ENCODE measurements around the gene MTMR11.
"Not testable (repeated sequence)": the region's sequence is repeated elsewhere in the genome, so short reads cannot be mapped to it uniquely, and the experiment has no call there.

Gene MTMR11

DNA sequence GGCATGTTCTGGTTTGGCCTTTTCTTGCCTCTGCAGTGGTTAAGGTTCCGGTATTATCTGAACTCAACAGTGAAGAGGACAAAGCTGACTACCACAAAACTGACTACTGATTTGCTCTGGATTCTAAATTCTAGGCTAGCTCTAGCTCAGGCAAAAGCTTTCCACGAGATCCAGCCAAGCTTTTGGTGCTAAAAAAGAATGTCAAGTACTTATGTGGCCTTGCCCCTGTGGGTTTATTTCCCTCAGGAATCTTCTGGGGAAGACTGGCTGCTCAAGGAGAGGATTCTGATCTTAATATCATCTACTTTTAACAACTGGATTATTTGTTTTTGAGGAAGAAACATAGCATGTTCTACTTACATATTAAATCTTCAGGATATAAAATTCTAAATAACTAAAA is 26.1 kb upstream of the MTMR11 start:
- ChIA-PET CTCF (interaction anchor here (0.6 to 1.4 kb wide), 9 partner anchors 20 to 215 kb away, joined by 3 to 7 read pairs (median 4); no protein-coding TSS in a partner anchor), POLR2A (interaction anchor here (1.4 kb wide), 1 partner anchor 76 kb away, joined by 7 read pairs; a partner anchor contains a TSS)
- TF ChIP-seq SP1 (IDR thresholded peaks at IDR 0.05) (no peak), ELF4 (IDR thresholded peaks at IDR 0.05) (no peak), FOXA1 (IDR thresholded peaks at IDR 0.05) (no peak), CTBP1 (IDR thresholded peaks at IDR 0.05; ENCODE audit: borderline replicate concordance) (no peak), L3MBTL2 (conservative IDR thresholded peaks at IDR 0.05) (no peak), SUZ12 (IDR thresholded peaks at IDR 0.05) (no peak), HDGF (IDR thresholded peaks at IDR 0.05; ENCODE audit: borderline replicate concordance) (no peak), FOXK2 (IDR thresholded peaks at IDR 0.05) (no peak), BHLHE40 (IDR thresholded peaks at IDR 0.05; ENCODE audit: borderline replicate concordance) (no peak), LEF1 (IDR thresholded peaks at IDR 0.05; ENCODE audit: borderline replicate concordance) (no peak), ZNF384 (IDR thresholded peaks at IDR 0.05) (no peak), NFRKB (IDR thresholded peaks at IDR 0.05) (no peak), TARDBP (IDR thresholded peaks at IDR 0.05) (no peak)
- TF ChIP-seq, protein P1, sequence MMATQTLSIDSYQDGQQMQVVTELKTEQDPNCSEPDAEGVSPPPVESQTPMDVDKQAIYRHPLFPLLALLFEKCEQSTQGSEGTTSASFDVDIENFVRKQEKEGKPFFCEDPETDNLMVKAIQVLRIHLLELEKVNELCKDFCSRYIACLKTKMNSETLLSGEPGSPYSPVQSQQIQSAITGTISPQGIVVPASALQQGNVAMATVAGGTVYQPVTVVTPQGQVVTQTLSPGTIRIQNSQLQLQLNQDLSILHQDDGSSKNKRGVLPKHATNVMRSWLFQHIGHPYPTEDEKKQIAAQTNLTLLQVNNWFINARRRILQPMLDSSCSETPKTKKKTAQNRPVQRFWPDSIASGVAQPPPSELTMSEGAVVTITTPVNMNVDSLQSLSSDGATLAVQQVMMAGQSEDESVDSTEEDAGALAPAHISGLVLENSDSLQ (IDR thresholded peaks at IDR 0.05) = no peak

DNA sequence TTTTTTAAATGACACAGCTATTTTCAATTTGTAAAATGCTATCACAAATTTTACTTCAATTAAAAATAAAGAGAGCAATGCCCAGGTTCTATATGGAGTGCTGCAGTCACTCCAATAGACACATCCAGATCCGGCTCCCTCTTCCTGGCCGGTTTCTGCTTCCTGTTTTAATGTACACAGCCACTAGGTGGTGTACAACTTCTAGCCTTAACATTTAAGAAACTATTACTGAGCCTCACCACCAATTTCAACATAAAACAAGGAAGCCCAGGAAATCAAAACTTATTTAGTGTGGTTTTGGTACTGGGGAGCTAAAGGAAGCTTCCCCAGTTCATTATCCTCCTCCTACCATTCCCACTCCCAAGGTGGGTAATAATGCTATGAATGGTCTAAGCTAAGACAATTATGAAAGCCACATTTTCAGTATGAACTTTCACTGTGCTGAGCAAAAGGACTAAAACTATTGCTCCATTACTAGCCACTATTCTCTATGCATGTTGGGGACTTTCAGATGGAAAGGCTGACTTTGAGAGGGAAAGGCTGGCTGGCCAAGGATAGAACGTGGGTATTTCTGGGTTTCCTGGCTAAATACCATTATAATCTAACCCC is 25.5 kb upstream of the MTMR11 start:
- no peak for TF ChIP-seq ZNF384 (IDR thresholded peaks at IDR 0.05)
- no peak for TF ChIP-seq ARNT (IDR thresholded peaks at IDR 0.05)
- TF ChIP-seq SP1 (IDR thresholded peaks at IDR 0.05) = no peak
- no peak for TF ChIP-seq NFRKB (IDR thresholded peaks at IDR 0.05)
- no peak for TF ChIP-seq CTBP1 (IDR thresholded peaks at IDR 0.05; ENCODE audit: borderline replicate concordance)
- TF ChIP-seq BHLHE40 (IDR thresholded peaks at IDR 0.05; ENCODE audit: borderline replicate concordance) = no peak
- TF ChIP-seq SUZ12 (IDR thresholded peaks at IDR 0.05) = no peak
- no peak for TF ChIP-seq HDGF (IDR thresholded peaks at IDR 0.05; ENCODE audit: borderline replicate concordance)
- CTCF ChIA-PET = interaction anchor here (0.6 to 1.4 kb wide), 9 partner anchors 20 to 216 kb away, joined by 3 to 7 read pairs (median 4); no protein-coding TSS in a partner anchor
- POLR2A ChIA-PET = interaction anchor here (1.4 kb wide), 1 partner anchor 75 kb away, joined by 7 read pairs; a partner anchor contains a TSS
- DNase-seq (ENCODE audit: extremely low spot score) = peak; percentile 71

More for the DNA sequence above, 26.1 kb upstream of the MTMR11 start:
- DNase-seq (ENCODE audit: extremely low spot score) = no peak

DNA sequence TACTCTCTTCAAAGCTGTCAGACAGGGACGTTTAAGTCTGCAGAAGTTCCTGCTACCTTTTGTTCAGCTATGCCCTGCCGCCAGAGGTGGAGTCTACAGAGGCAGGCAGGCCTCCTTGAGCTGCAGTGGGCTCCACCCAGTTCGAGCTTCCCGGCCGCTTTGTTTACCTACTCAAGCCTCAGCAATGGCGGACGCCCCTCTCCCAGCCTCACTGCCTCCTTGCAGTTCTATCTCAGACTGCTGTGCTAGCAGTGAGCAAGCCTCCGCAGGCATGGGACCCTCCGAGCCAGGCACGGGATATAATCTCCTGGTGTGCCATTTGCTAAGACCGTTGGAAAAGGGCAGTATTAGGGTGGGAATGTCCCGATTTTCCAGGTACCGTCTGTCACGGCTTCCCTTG is 20.9 kb upstream of the MTMR11 start:
- POLR2A ChIA-PET, CTCF ChIA-PET: not testable (repeated sequence)

DNA sequence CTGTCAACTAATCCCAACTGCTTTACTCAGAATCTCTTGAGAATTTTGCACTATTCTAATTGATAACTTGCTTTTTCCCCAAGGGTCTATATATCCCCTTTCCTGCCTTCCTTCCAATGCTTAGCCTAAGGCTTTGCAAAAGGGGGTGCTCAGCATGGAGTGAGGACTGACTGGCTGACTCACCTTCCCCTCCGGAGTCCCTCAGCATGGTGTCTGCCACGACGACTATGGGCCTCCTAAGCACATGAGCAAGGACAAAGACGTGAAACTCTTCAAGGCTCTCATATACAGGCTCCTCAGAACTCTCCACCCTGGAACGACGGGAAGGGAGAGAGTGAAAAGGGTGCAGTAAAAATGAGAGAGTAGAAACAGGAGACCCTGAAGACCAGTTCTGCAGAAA is 13.2 kb upstream of the MTMR11 start:
- DNase-seq (ENCODE audit: extremely low spot score) = no peak
- TF ChIP-seq NFRKB (IDR thresholded peaks at IDR 0.05) (no peak), SUZ12 (IDR thresholded peaks at IDR 0.05) (no peak), FOXA1 (IDR thresholded peaks at IDR 0.05) (no peak), TARDBP (IDR thresholded peaks at IDR 0.05) (no peak), LEF1 (IDR thresholded peaks at IDR 0.05; ENCODE audit: borderline replicate concordance) (no peak)
- TF ChIP-seq, protein P1 (IDR thresholded peaks at IDR 0.05) = no peak
- POLR2A ChIA-PET = interaction anchor here (0.6 to 1.0 kb wide), 2 partner anchors 61 to 64 kb away, joined by 3 to 4 read pairs; partner anchors contain the start of gene OTUD7B
- CTCF ChIA-PET = no interaction called here

More for the DNA sequence above, 20.9 kb upstream of the MTMR11 start:
- not testable (repeated sequence) for DNase-seq (ENCODE audit: extremely low spot score)

DNA sequence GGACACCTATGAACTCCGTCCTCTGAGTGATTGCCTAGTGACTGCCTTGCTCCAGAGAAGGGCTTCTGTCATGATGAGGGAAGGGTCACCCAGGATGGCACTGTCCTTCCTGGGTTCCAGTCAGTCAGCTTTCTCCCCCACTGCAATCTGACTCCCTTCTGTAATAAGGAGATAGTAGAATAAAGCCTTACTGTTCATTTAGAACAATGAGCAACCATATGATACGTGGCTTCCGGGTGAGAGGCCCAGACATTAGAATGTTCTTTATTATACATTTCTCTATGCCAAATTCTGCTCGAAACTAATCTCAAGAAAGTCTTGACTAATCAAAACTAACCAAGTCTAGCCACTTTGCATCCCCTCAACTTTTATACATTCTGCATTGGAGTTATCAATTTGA is 8.5 kb upstream of the MTMR11 start:
- DNase-seq (ENCODE audit: extremely low spot score) = no peak
- ChIA-PET CTCF (no interaction called here), POLR2A (interaction anchor here (2.9 kb wide), 1 partner anchor 58 kb away, joined by 18 read pairs; a partner anchor contains a TSS)
- TF ChIP-seq ARNT (IDR thresholded peaks at IDR 0.05) (no peak), BHLHE40 (IDR thresholded peaks at IDR 0.05; ENCODE audit: borderline replicate concordance) (no peak), FOXA1 (IDR thresholded peaks at IDR 0.05) (no peak), HDGF (IDR thresholded peaks at IDR 0.05; ENCODE audit: borderline replicate concordance) (no peak), FOXK2 (IDR thresholded peaks at IDR 0.05) (no peak), CTBP1 (IDR thresholded peaks at IDR 0.05; ENCODE audit: borderline replicate concordance) (no peak), L3MBTL2 (conservative IDR thresholded peaks at IDR 0.05) (no peak), TARDBP (IDR thresholded peaks at IDR 0.05) (no peak), LEF1 (IDR thresholded peaks at IDR 0.05; ENCODE audit: borderline replicate concordance) (no peak), ZNF384 (IDR thresholded peaks at IDR 0.05) (no peak), NFRKB (IDR thresholded peaks at IDR 0.05) (no peak)
- TF ChIP-seq, protein P1 (IDR thresholded peaks at IDR 0.05) = no peak

DNA sequence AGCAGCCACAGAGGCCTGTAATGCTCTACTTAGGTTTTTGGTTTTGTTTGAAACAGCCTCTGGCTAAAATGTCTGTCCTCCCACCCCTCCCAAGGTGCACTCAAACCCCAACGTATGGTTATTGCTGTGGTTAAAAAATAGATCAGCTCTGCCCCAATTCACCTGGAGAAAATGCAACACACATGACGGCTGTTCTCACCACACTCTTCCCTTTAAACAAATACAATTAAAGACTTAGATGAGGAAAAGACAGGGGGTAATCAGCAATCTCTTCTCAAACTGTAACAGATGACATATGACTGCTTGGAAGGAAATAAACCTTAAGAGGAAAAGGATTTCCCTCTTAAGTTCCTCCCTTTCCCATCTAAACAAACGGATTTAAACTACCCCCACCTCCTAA is 6.2 kb upstream of the MTMR11 start:
- TF ChIP-seq ELF4 (IDR thresholded peaks at IDR 0.05) = no peak
- no peak for TF ChIP-seq FOXK2 (IDR thresholded peaks at IDR 0.05)
- TF ChIP-seq BHLHE40 (IDR thresholded peaks at IDR 0.05; ENCODE audit: borderline replicate concordance) = no peak
- no peak for TF ChIP-seq HDGF (IDR thresholded peaks at IDR 0.05; ENCODE audit: borderline replicate concordance)
- no peak for TF ChIP-seq NFRKB (IDR thresholded peaks at IDR 0.05)
- TF ChIP-seq SUZ12 (IDR thresholded peaks at IDR 0.05) = no peak
- TF ChIP-seq SP1 (IDR thresholded peaks at IDR 0.05) = no peak
- no peak for TF ChIP-seq L3MBTL2 (conservative IDR thresholded peaks at IDR 0.05)
- TF ChIP-seq FOXM1 (IDR thresholded peaks at IDR 0.05; ENCODE audit: borderline replicate concordance) = no peak
- no peak for TF ChIP-seq ZNF384 (IDR thresholded peaks at IDR 0.05)
- DNase-seq (ENCODE audit: extremely low spot score) = no peak
- ChIA-PET CTCF (interaction anchor here (0.8 to 1.5 kb wide), 4 partner anchors 19 to 125 kb away, joined by 3 to 7 read pairs (median 4); partner anchors contain the start of gene VPS45), POLR2A (interaction anchor here (0.8 to 1.4 kb wide), 6 partner anchors 13 to 125 kb away, joined by 3 to 37 read pairs (median 4); partner anchors contain the start of gene VPS45)
